ENCODE results near the gene SYT2. TPM values are rescaled to one million over a fixed set of nuclear protein-coding genes. Genes with fewer than 3 reads are reported as not detected.

SYT2 gene
- total and polyA plus RNA-seq, 9 of the 15 experiments (the other 6 are each of a cell fraction or from before 2014, with no cell fraction given): not detected

DNA sequence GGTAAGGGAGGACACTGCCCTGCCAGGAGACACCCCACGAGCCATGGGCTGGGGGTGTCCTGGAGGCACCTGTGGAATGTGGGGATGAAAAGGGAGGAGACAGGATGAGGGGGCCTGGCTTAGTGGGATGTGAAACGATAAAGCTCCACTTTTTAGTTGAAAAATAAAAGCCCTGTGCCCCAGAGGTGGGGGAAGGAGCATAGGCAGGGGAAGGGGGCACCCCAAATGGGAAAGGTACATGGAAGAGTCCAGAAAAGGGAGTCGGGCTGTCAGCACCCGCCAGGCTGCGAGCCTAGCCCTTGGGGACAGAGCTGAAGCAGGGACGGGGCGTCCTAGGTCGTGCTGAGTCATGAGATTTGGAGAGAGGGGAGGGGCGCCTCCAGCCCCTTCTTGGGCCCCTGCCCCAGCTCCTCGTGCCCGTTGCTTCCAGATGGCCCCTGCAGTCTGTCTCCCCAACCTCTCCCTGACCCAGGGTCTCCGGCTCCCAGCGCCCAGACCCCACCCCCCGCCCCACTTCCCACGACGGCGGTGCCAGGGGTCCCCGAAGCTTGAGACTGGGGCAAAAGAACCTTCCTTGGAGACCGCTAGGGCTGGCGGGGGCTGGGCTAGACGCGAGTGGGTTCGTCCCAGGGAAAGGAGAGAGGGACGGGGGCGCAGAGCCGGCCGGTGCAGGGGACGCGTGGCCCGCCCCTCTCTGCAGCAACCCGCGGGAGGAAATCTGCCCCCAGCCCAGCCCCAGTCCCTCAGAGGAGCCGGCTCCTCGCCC lies 795 bp downstream of the SYT2 start:
- in situ Hi-C loops (cut with MboI) (loop anchor here (25.0 kb wide), 1 partner anchor 222 kb away; no protein-coding TSS in a partner anchor), intact Hi-C loops (cut with micrococcal nuclease) (loop anchor here (10.0 kb wide), 2 partner anchors 245 to 365 kb away; partner anchors contain the start of genes PPP1R12B and UBE2T)
- Histone ChIP-seq H3K27me3 (ENCODE audit: control insufficient read depth in 2 of 2, insufficient read depth in 2 of 2, low read length in 2 of 2) (peaks cover 71 to 88% of the 10 kb centered on the region in 2 experiments), H3K36me3 (ENCODE audit: control insufficient read depth, insufficient read depth, low read length) (no peaks in the 10 kb centered on the region), H3K4me3 (no peak overlapping the region), H3K9me3 (replicated peaks; ENCODE audit: control insufficient read depth, insufficient read depth, low read depth, low read length) (no peaks in the 10 kb centered on the region), H2AFZ (ENCODE audit: low read depth, low read length) (no peak overlapping the region), H3K79me2 (ENCODE audit: control insufficient read depth, insufficient read depth, low read length) (no peaks in the 10 kb centered on the region), H3K27ac (ENCODE audit: extremely low read depth, low read depth, low read length) (no peak overlapping the region), H3K9ac (ENCODE audit: insufficient read depth in 1 of 2, low read depth in 2 of 2, low read length in 2 of 2) (no peak overlapping the region), H3K9me1 (ENCODE audit: control insufficient read depth, insufficient read depth, low read length) (no peaks in the 10 kb centered on the region), H3K4me1 (replicated peaks in 1 of 2; ENCODE audit: control insufficient read depth in 2 of 2, insufficient read depth in 2 of 2, low read length in 2 of 2) (peaks cover 0 to 16% of the 10 kb centered on the region in 2 experiments; a peak in 2 of 5 replicates), H3K4me2 (ENCODE audit: insufficient read depth, low read length) (no peak overlapping the region), H4K20me1 (replicated peaks; ENCODE audit: control insufficient read depth, insufficient read depth, low read length) (peaks cover 17% of the 10 kb centered on the region)
- 3% methylated on average over 24 of the region's 34 CpGs for WGBS (ENCODE audit: insufficient coverage, low coverage, missing lambda C conversion rate)
- BruUV-seq (replicated peaks): no TSS peak
- DNase-seq (ENCODE audit: extremely low read depth in 1 of 4, low spot score in 3 of 4) (peak in 2 of 4 experiments; percentile 41 to 46), FAIRE-seq (no peak), ATAC-seq (peak; percentile 31; the same call in 1 of the 3 replicates)
- ChIA-PET POLR2A (interaction anchor here (0.8 kb wide), 1 partner anchor 28 kb away, joined by 3 read pairs; no protein-coding TSS in a partner anchor), CTCF (ENCODE audit: low intra/inter-chr PET ratio) (interaction anchor here (0.6 to 0.7 kb wide), 2 partner anchors 509 to 516 kb away, joined by 3 to 5 read pairs; no protein-coding TSS in a partner anchor)
- TF ChIP-seq NFE2 (IDR thresholded peaks at IDR 0.05; ENCODE audit: low read depth): 0 out of 2 replicates have a peak, but pooled peaks have one; percentile 22
- no peak for TF ChIP-seq SRSF7 (optimal IDR thresholded peaks at IDR 0.05; ENCODE audit: low read depth, low read length)
- no peak for TF ChIP-seq RFX1 (IDR thresholded peaks at IDR 0.05)
- TF ChIP-seq, protein P1, sequence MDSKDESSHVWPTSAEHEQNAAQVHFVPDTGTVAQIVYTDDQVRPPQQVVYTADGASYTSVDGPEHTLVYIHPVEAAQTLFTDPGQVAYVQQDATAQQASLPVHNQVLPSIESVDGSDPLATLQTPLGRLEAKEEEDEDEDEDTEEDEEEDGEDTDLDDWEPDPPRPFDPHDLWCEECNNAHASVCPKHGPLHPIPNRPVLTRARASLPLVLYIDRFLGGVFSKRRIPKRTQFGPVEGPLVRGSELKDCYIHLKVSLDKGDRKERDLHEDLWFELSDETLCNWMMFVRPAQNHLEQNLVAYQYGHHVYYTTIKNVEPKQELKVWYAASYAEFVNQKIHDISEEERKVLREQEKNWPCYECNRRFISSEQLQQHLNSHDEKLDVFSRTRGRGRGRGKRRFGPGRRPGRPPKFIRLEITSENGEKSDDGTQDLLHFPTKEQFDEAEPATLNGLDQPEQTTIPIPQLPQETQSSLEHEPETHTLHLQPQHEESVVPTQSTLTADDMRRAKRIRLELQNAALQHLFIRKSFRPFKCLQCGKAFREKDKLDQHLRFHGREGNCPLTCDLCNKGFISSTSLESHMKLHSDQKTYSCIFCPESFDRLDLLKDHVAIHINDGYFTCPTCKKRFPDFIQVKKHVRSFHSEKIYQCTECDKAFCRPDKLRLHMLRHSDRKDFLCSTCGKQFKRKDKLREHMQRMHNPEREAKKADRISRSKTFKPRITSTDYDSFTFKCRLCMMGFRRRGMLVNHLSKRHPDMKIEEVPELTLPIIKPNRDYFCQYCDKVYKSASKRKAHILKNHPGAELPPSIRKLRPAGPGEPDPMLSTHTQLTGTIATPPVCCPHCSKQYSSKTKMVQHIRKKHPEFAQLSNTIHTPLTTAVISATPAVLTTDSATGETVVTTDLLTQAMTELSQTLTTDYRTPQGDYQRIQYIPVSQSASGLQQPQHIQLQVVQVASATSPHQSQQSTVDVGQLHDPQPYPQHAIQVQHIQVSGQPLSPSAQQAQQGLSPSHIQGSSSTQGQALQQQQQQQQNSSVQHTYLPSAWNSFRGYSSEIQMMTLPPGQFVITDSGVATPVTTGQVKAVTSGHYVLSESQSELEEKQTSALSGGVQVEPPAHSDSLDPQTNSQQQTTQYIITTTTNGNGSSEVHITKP (IDR thresholded peaks at IDR 0.05; ENCODE audit: partially characterized antibody): peak; percentile 95
- TF ChIP-seq NR2C1 (IDR thresholded peaks at IDR 0.05): no peak
- TF ChIP-seq NR2C1 (tag; IDR thresholded peaks at IDR 0.05): no peak
- peak; percentile 74 for TF ChIP-seq MAFG (tag; conservative IDR thresholded peaks at IDR 0.05)
- TF ChIP-seq SRSF9 (IDR thresholded peaks at IDR 0.05; ENCODE audit: borderline replicate concordance, low read depth, low read length): no peak
- no peak for TF ChIP-seq MCM7 (IDR thresholded peaks at IDR 0.05)
- TF ChIP-seq HNRNPL (IDR thresholded peaks at IDR 0.05; ENCODE audit: low read depth, low read length): no peak
- peak; percentile 43; the same call in 1 of the 2 replicates for TF ChIP-seq MAFK (IDR thresholded peaks at IDR 0.05; ENCODE audit: low read length)
- TF ChIP-seq ZNF12 (CRISPR knock-in tag; IDR thresholded peaks at IDR 0.05): no peak
- TF ChIP-seq NEUROD1 (IDR thresholded peaks at IDR 0.05; ENCODE audit: borderline replicate concordance, low read depth, low read length, partially characterized antibody): no peak
